ENCODE results near the gene MCAM. TPM values are rescaled to one million over a fixed set of nuclear protein-coding genes. Genes with fewer than 3 reads are reported as not detected.
A peak's percentile ranks its signal among the peaks of the same experiment; 100 is the strongest.

Gene MCAM
- polyA plus RNA-seq, 1 experiment: 41.9 TPM

- no peak for DNase-seq (ENCODE audit: low read depth, low spot score)
- ChIA-PET POLR2A (no interaction called here), CTCF (interaction anchor here (1.4 kb wide), 1 partner anchor 85 kb away, joined by 7 read pairs; the partner anchor contains the start of gene CBL)
- H3K27ac ChIP-seq (ENCODE audit: low read depth, low read length): no peak overlapping the region
- H3K9me3 ChIP-seq (ENCODE audit: control insufficient read depth, insufficient read depth, low read length): peaks cover 18% of the 10 kb centered on the region
- H3K27me3 ChIP-seq (ENCODE audit: control insufficient read depth, insufficient read depth, low read length): no peaks in the 10 kb centered on the region
- H3K4me3 ChIP-seq (ENCODE audit: low read depth, low read length): no peak overlapping the region
- TF ChIP-seq CTCF (IDR thresholded peaks at IDR 0.05; ENCODE audit: low read depth, low read length): no peak
Measured at GRCh38 chr11:119290894-119291497, 25.9 kb downstream of the MCAM start.

DNA sequence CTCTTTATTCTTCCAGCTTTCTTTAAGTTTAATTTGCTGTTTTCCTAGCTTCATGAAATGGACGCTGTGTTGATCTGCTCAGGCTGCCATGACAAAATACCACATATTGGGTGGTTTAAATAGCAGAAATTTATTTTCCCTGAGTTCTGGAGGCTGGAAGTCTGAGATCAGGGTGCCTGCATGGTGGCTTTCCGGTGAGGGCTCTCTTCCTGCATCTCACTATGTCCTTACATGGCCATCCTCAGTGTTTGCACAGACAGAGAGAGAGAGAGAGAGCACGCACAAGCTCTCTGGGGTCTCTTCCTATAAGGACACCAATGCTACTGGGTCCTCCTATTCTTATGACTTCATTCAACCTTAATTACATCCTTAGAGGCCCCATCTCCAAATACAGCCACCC, 28.7 kb downstream of the MCAM start:
- DNase-seq (ENCODE audit: low read depth, low spot score): no peak
- no peak overlapping the region for H3K27ac ChIP-seq (ENCODE audit: low read depth, low read length)
- H3K27me3 ChIP-seq (ENCODE audit: control insufficient read depth, insufficient read depth, low read length): no peaks in the 10 kb centered on the region
- H3K4me3 ChIP-seq (ENCODE audit: low read depth, low read length): no peak overlapping the region
- no peak for TF ChIP-seq CTCF (IDR thresholded peaks at IDR 0.05; ENCODE audit: low read depth, low read length)
- CTCF ChIA-PET: interaction anchor here (1.1 kb wide), 1 partner anchor 82 kb away, joined by 3 read pairs; the partner anchor contains the start of gene CBL
- POLR2A ChIA-PET: no interaction called here
- peaks cover 18% of the 10 kb centered on the region for H3K9me3 ChIP-seq (ENCODE audit: control insufficient read depth, insufficient read depth, low read length)

GRCh38 chr11:119285431-119285830, 31.5 kb downstream of the MCAM start:
- Histone ChIP-seq H3K27me3 (ENCODE audit: control insufficient read depth, insufficient read depth, low read length) (no peaks in the 10 kb centered on the region), H3K4me3 (ENCODE audit: low read depth, low read length) (no peak overlapping the region), H3K9me3 (ENCODE audit: control insufficient read depth, insufficient read depth, low read length) (peaks cover 7% of the 10 kb centered on the region), H3K27ac (ENCODE audit: low read depth, low read length) (no peak overlapping the region)
- no peak for TF ChIP-seq CTCF (IDR thresholded peaks at IDR 0.05; ENCODE audit: low read depth, low read length)
- ChIA-PET CTCF (interaction anchor here (0.7 kb wide), 1 partner anchor 141 kb away, joined by 3 read pairs; no protein-coding TSS in a partner anchor), POLR2A (no interaction called here)
- DNase-seq (ENCODE audit: low read depth, low spot score): no peak

- peak; percentile 47 for TF ChIP-seq CTCF (IDR thresholded peaks at IDR 0.05; ENCODE audit: low read depth, low read length)
- no peak for DNase-seq (ENCODE audit: low read depth, low spot score)
- no peaks in the 10 kb centered on the region for H3K9me3 ChIP-seq (ENCODE audit: control insufficient read depth, insufficient read depth, low read length)
- POLR2A ChIA-PET: interaction anchor here (0.7 kb wide), 1 partner anchor 62 kb away, joined by 3 read pairs; no protein-coding TSS in a partner anchor
- H3K27me3 ChIP-seq (ENCODE audit: control insufficient read depth, insufficient read depth, low read length): no peaks in the 10 kb centered on the region
- H3K4me3 ChIP-seq (ENCODE audit: low read depth, low read length): no peak overlapping the region
- CTCF ChIA-PET: interaction anchor here (0.6 to 2.5 kb wide), 10 partner anchors 9 to 190 kb away, joined by 3 to 22 read pairs (median 4); partner anchors contain the start of gene CBL
- H3K27ac ChIP-seq (ENCODE audit: low read depth, low read length): no peak overlapping the region
Measured at GRCh38 chr11:119284344-119285157, 32.4 kb downstream of the MCAM start.

DNA sequence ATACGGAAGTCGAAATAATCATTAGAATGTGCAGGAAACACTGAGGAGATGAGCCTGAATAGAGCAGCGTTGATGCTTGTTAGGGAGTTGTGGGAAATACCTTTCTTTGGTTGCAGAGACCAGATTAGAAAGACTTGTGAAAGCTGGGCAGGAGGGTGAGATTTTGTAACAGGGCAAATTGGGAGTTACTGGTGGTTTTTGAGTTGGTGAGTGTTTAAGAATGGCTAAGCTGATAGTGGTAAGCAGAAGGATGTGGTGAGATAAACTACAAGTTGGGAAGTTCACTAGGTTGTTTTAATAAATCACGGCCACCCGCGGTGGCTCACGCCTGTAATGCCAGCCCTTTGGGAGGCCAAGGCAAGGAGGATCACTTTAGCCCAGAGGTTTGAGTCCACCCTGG, 34.4 kb downstream of the MCAM start:
- CTCF ChIA-PET: interaction anchor here (1.2 to 2.5 kb wide), 3 partner anchors 56 to 137 kb away, joined by 4 to 22 read pairs (median 6); partner anchors contain the start of gene CBL
- H3K27ac ChIP-seq (ENCODE audit: low read depth, low read length): no peak overlapping the region
- DNase-seq (ENCODE audit: low read depth, low spot score): no peak
- no peaks in the 10 kb centered on the region for H3K27me3 ChIP-seq (ENCODE audit: control insufficient read depth, insufficient read depth, low read length)
- POLR2A ChIA-PET: no interaction called here
- no peak for TF ChIP-seq CTCF (IDR thresholded peaks at IDR 0.05; ENCODE audit: low read depth, low read length)
- H3K9me3 ChIP-seq (ENCODE audit: control insufficient read depth, insufficient read depth, low read length): no peaks in the 10 kb centered on the region
- H3K4me3 ChIP-seq (ENCODE audit: low read depth, low read length): no peak overlapping the region
